Transverse colon (tissue), 4 donors: ENCODE measurements around the gene KRTAP20-1. TPM values are rescaled to one million over a fixed set of nuclear protein-coding genes. Genes with fewer than 3 reads are reported as not detected.

Experiments
- DNase-seq: peaks from one replicate; pipeline ENCODE4 v3.0.0-alpha.2; 2019
- H3K27ac ChIP-seq, 4 donors: fragments of 200-600 bp; sonication (generic); 2 replicates each; pipeline ENCODE4 v1.5.1; 2016 to 2018; ENCODE audit warnings: inconsistent platforms in 4 of 4
- H3K27me3 ChIP-seq: fragments of 200-600 bp; sonication (generic); 2 replicates; pipeline ENCODE4 v1.5.1; 2017; ENCODE audit warnings: inconsistent platforms
- H3K36me3 ChIP-seq, 4 donors: fragments of 200-600 bp; sonication (generic); 2 replicates each; pipeline ENCODE4 v1.5.1; 2017 to 2019; ENCODE audit warnings: inconsistent platforms in 4 of 4
- H3K4me1 ChIP-seq, 4 donors: fragments of 200-600 bp; sonication (generic); 2 replicates each; pipeline ENCODE4 v1.5.1; 2017 to 2020; ENCODE audit warnings: inconsistent platforms in 4 of 4
- H3K4me3 ChIP-seq, 4 donors: fragments of 200-600 bp; sonication (generic); 1 replicate in 1 of 4; 2 replicates in 3 of 4; pipeline versions ENCODE4 v1.5.1 to v1.6.1; 2017 to 2019; ENCODE audit warnings: inconsistent platforms in 4 of 4
- H3K9me3 ChIP-seq, 2 donors: fragments of 200-600 bp; sonication (generic); 2 replicates each; pipeline ENCODE4 v1.5.1; 2017 to 2019; ENCODE audit warnings: inconsistent platforms in 2 of 2
- CTCF ChIP-seq, 5 experiments: fragments of 200-600 bp in 3 of 5; fragments of 450-650 bp in 2 of 5; sonication (generic) in 3 of 5; IDR thresholded peaks; 1 replicate in 2 of 5; 2 replicates in 3 of 5; pipeline ENCODE4 v1.5.1; 2016 to 2017; ENCODE audit warnings: antibody characterized with exemption in 5 of 5, inconsistent platforms in 3 of 5, mild to moderate bottlenecking in 2 of 5, moderate library complexity in 1 of 5
- EP300 ChIP-seq: sonication (generic); formaldehyde crosslinking; IDR thresholded peaks from one replicate; pipeline ENCODE4 v1.6.1; 2017; ENCODE audit warnings: antibody characterized with exemption, low read depth
- POLR2A ChIP-seq: fragments of 450-650 bp; IDR thresholded peaks from one replicate; pipeline ENCODE4 v1.6.1; 2016; ENCODE audit warnings: antibody characterized with exemption, mild to moderate bottlenecking, moderate library complexity
- POLR2AphosphoS5 ChIP-seq, 3 donors: sonication (generic); formaldehyde crosslinking; IDR thresholded peaks; one replicate each; pipeline ENCODE4 v1.6.1; 2016; ENCODE audit warnings: antibody characterized with exemption in 3 of 3
- WGBS, 2 donors: methylation state at CpG; one replicate each; pipeline ENCODE4 v1.1.5; 2018; ENCODE audit warnings: low coverage in 1 of 2; 5-methylcytosine and 5-hydroxymethylcytosine counted together
- in situ Hi-C, 4 donors: fragments of 200-750 bp; cut with MboI; loops; one replicate each; pipeline versions ENCODE4 v1.15.0 to v1.15.1; 2017; ENCODE audit warnings: low sequenced_read_pairs in 3 of 4, low pct_ligation_motif_present in 1 of 4, low pct_unique_long_range_greater_than_20kb in 1 of 4
- intact Hi-C: fragments of 100-400 bp; cut with DNase I; formaldehyde crosslinking; loops from one replicate; pipeline ENCODE4 v1.15.1; 2023; ENCODE audit warnings: low total_unique reads
- total RNA-seq, 4 donors: library from RNA; depleted of rRNA; stranded (reverse); fragments of >200 nt; gene quantifications; one replicate each; pipeline ENCODE4 v1.1.0, GENCODE V29; 2016

The KRTAP20-1 gene
- total RNA-seq, 4 donors from 2014 or later = not detected

DNA sequence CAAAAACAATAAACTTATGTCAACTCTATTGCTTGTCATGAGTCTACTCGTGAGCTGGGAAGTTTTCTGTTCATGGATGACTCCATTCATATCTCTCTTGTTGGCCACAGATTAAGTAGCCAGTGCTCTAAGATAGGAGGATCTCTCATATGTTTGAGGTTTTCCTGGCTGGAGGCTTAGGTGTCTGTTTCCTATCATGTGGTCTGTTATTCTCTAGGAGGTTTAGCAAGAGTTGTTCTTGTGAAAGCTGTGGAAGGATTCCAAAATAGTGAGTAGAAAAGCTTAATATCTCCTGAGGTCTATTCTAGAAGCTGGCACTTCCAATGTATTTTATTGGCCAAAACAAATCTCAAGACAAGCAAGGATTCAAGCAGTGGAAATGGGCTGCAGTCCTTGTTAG, 13.0 kb downstream of the KRTAP20-1 start:
- Histone ChIP-seq H3K4me3 (no peak overlapping the region), H3K9me3 (peaks cover 0 to 9% of the 10 kb centered on the region in 2 donors), H3K4me1 (no peaks in the 10 kb centered on the region), H3K27me3 (no peaks in the 10 kb centered on the region), H3K36me3 (no peaks in the 10 kb centered on the region), H3K27ac (no peak overlapping the region)
- in situ Hi-C loops (no loop called here), intact Hi-C loops (no loop called here)
- TF ChIP-seq POLR2A (no peak), CTCF (IDR thresholded peaks at IDR 0.05) (no peak), EP300 (no peak), POLR2AphosphoS5 (IDR thresholded peaks at IDR 0.05) (no peak)
- 38 to 60% methylated on average over 1 of the region's 1 CpG for WGBS, 2 donors
- DNase-seq = no peak

- DNase-seq = no peak
- Histone ChIP-seq H3K27ac (no peak within 1 kb of the TSS), H3K36me3 (no peaks in the 10 kb centered on the region), H3K4me1 (no peaks in the 10 kb centered on the region), H3K4me3 (no peak within 1 kb of the TSS), H3K27me3 (no peaks in the 10 kb centered on the region), H3K9me3 (no peaks in the 10 kb centered on the region)
- TF ChIP-seq POLR2AphosphoS5 (IDR thresholded peaks at IDR 0.05) (no peak), EP300 (no peak), CTCF (IDR thresholded peaks at IDR 0.05) (no peak)
- intact Hi-C loops (no loop called here), in situ Hi-C loops (no loop called here)
- WGBS, 2 donors = 89% methylated on average over 1 of the region's 1 CpG; no CpG with 5 or more reads in 1 of the 2 donors
These were observed 18.7 kb downstream of the KRTAP20-1 start, which contains the start of gene KRTAP20-2 for GRCh38 chr21:30634906-30635305. TSS of gene KRTAP20-2 (plus strand) at chr21:30635206. CDS start at chr21:30635264, 58 bp downstream.

DNA sequence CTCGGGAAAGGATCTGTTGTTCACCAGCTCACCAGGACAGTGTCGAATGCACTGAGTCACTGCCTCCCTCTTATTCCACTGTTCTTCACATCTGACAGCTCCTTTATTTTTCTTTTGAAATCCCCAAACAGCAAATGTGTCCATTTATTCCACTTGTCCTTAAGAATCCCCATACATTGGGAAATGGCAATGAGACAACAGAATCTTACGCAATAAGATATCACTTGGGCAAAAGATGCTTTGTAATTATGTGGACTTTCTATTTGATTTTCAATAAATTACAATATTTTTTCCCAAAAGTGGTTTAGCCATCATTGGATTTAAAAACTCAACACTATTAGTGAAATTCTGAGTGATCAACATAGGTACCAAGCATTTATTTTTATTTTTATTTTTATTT, 22.5 kb downstream of the KRTAP20-1 start:
- TF ChIP-seq CTCF (IDR thresholded peaks at IDR 0.05) = no peak
- no peak for TF ChIP-seq POLR2A
- no peak for TF ChIP-seq EP300
- no peak for TF ChIP-seq POLR2AphosphoS5 (IDR thresholded peaks at IDR 0.05)
- Histone ChIP-seq H3K4me1 (no peaks in the 10 kb centered on the region), H3K36me3 (no peaks in the 10 kb centered on the region), H3K9me3 (peaks cover 0 to 9% of the 10 kb centered on the region in 2 donors), H3K27ac (no peak overlapping the region), H3K4me3 (no peak overlapping the region), H3K27me3 (no peaks in the 10 kb centered on the region)
- intact Hi-C loops (no loop called here), in situ Hi-C loops (no loop called here)
- 83 to 87% methylated on average over 3 of the region's 3 CpGs for WGBS, 2 donors
- DNase-seq = no peak

- H3K4me3 ChIP-seq = no peak within 1 kb of the TSS
- peaks cover 0 to 9% of the 10 kb centered on the region in 2 donors for H3K9me3 ChIP-seq
- DNase-seq = no peak
- TF ChIP-seq CTCF (IDR thresholded peaks at IDR 0.05) (no peak), EP300 (no peak), POLR2AphosphoS5 (IDR thresholded peaks at IDR 0.05) (no peak), POLR2A (no peak)
- no peaks in the 10 kb centered on the region for H3K36me3 ChIP-seq
- H3K27me3 ChIP-seq = no peaks in the 10 kb centered on the region
- H3K27ac ChIP-seq = no peak within 1 kb of the TSS
- WGBS, 2 donors = 84 to 96% methylated on average over 2 of the region's 2 CpGs
- no peaks in the 10 kb centered on the region for H3K4me1 ChIP-seq
- in situ Hi-C loops = no loop called here
- intact Hi-C loops = no loop called here
These were observed 26.3 kb downstream of the KRTAP20-1 start, which contains the start of gene KRTAP20-3 for GRCh38 chr21:30642564-30642963. TSS of gene KRTAP20-3 (plus strand) at chr21:30642864.
